Mesothelial cell of epicardium (in vitro differentiated cells): ENCODE data around the gene FAM25G. TPM values are rescaled to one million over a fixed set of nuclear protein-coding genes. Genes with fewer than 3 reads are reported as not detected.
A peak's percentile ranks its signal among the peaks of the same experiment; 100 is the strongest.

ENCODE experiments used
- DNase-seq, 2 experiments: peaks; one replicate each; pipeline ENCODE4 v3.0.0; 2021; ENCODE audit warnings: low spot score in 2 of 2; ENCODE audit not compliant: unreplicated experiment in 2 of 2
- H3K27ac Mint-ChIP-seq: 2 replicates; pipeline ENCODE4 v1.8.0; 2021; ENCODE audit warnings: mixed read lengths
- H3K27me3 Mint-ChIP-seq: 2 replicates; pipeline ENCODE4 v1.8.0; 2021; ENCODE audit warnings: low read depth, mixed read lengths
- H3K36me3 Mint-ChIP-seq: 2 replicates; pipeline ENCODE4 v1.8.0; 2021; ENCODE audit warnings: mixed read lengths
- H3K4me1 Mint-ChIP-seq: 2 replicates; pipeline ENCODE4 v1.8.0; 2021; ENCODE audit warnings: mixed read lengths
- H3K4me3 Mint-ChIP-seq: 2 replicates; pipeline ENCODE4 v1.8.0; 2021; ENCODE audit warnings: mild to moderate bottlenecking, moderate library complexity, mixed read lengths
- H3K9me3 Mint-ChIP-seq: 2 replicates; pipeline ENCODE4 v1.8.0; 2021; ENCODE audit warnings: mixed read lengths
- CTCF ChIP-seq: fragments of 200-600 bp; sonication (generic); IDR thresholded peaks from one replicate; pipeline ENCODE4 v1.5.0; 2021; ENCODE audit warnings: antibody characterized with exemption; ENCODE audit not compliant: unreplicated experiment
- total RNA-seq: library from RNA; stranded (reverse); gene quantifications from 3 replicates; pipeline ENCODE4 v1.2.1, GENCODE V29; 2021

FAM25G gene
- total RNA-seq, 1 donor from 2014 or later = not detected

GRCh38 chr10:47454780-47455058 lies 36.8 kb downstream of the FAM25G start:
- no peak for DNase-seq
- peaks cover 4% of the 10 kb centered on the region for H3K27me3 Mint-ChIP-seq
- H3K9me3 Mint-ChIP-seq = no peaks in the 10 kb centered on the region
- H3K27ac Mint-ChIP-seq = no peak overlapping the region
- no peak for TF ChIP-seq CTCF
- peaks cover 10% of the 10 kb centered on the region for H3K4me1 Mint-ChIP-seq
- H3K36me3 Mint-ChIP-seq = no peaks in the 10 kb centered on the region
- H3K4me3 Mint-ChIP-seq = no peak overlapping the region

DNA sequence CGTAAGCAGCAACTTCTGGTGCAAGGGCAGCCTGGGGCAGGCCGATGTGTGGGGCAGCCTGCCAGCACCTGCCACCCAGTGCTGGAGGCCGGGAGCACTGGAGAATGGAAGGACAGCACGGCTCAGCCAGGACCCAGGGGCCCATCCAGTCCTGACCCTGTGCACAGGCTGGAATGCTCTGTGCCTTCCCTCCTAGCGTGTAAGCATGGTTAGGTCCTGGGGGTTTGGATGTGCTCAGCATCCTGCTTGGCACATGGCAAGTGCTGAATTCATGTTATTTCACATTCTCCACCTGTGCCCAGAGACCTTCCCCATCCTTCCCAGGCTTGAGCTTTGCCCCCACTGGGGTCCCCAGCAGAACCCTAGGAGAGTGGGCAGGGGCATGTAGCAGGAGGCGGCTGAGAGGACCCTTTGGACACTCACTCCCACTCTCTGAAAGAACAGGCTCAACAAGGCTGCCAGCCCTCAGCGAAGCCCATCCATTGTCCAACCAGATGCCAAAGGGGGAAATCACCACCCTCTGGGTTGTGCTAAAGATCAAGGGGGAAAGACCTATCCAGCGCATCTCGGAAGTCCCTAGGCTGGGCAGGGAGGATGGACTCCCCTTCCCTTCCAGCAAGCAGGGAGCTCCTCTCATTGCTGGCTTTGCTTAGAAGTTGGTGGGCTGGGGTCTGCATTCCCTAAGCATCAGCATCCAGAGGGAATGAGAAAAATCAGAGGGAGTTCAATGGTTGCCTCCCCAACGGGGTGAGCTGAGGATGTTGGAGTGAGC lies 37.3 kb downstream of the FAM25G start:
- DNase-seq = no peak
- Mint-ChIP-seq H3K4me3 (no peak overlapping the region), H3K4me1 (peaks cover 10% of the 10 kb centered on the region), H3K9me3 (no peaks in the 10 kb centered on the region), H3K36me3 (no peaks in the 10 kb centered on the region), H3K27ac (no peak overlapping the region), H3K27me3 (peaks cover 4% of the 10 kb centered on the region)
- TF ChIP-seq CTCF = no peak

DNA sequence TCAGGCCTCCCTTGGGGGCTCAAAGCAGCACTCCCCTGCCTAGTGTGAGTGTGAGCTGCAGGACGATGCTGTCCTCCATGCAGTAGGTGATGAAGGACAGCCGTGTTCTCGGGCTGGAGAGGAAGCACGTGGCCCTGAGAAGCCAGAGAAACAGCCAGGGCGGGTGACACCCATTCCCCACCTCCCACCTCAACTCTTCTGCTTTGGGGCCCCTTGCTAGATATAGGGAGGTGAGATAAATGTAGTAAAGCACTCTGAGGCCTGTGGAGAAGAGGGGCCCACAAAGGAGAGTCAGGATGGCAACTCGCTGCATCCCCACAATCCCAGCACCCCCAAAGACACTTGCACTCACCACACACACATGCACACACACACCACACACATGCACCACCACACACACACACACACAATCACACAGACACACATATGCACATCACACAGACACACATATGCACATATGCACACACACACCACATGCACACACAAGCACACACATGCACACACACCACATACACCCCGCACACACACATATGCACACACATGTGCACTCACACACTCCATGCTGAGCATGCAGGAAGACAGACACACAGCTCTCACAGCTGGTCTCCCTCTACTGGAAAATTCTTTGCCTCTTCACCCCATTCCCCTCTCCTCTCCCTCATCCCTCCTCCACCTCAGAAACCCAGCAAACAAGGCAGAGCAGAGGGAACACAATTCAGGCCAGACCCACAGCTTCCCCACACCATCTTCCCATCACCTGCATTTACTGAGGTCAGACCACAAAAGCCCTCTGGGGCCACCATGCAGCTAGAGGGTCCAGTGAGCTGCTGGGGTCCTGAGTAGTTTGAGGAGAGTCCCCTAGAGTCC lies 38.1 kb downstream of the FAM25G start:
- Mint-ChIP-seq H3K4me3 (no peak overlapping the region), H3K36me3 (no peaks in the 10 kb centered on the region), H3K4me1 (peaks cover 10% of the 10 kb centered on the region), H3K27me3 (peaks cover 4% of the 10 kb centered on the region), H3K9me3 (no peaks in the 10 kb centered on the region), H3K27ac (no peak overlapping the region)
- TF ChIP-seq CTCF = no peak
- no peak for DNase-seq

GRCh38 chr10:47452495-47453140 lies 38.9 kb downstream of the FAM25G start:
- H3K4me3 Mint-ChIP-seq = no peak overlapping the region
- peaks cover 4% of the 10 kb centered on the region for H3K27me3 Mint-ChIP-seq
- no peak for DNase-seq
- H3K27ac Mint-ChIP-seq = peak overlapping the region; percentile 37
- no peaks in the 10 kb centered on the region for H3K36me3 Mint-ChIP-seq
- no peak for TF ChIP-seq CTCF
- H3K9me3 Mint-ChIP-seq = no peaks in the 10 kb centered on the region
- H3K4me1 Mint-ChIP-seq = peaks cover 10% of the 10 kb centered on the region

DNA sequence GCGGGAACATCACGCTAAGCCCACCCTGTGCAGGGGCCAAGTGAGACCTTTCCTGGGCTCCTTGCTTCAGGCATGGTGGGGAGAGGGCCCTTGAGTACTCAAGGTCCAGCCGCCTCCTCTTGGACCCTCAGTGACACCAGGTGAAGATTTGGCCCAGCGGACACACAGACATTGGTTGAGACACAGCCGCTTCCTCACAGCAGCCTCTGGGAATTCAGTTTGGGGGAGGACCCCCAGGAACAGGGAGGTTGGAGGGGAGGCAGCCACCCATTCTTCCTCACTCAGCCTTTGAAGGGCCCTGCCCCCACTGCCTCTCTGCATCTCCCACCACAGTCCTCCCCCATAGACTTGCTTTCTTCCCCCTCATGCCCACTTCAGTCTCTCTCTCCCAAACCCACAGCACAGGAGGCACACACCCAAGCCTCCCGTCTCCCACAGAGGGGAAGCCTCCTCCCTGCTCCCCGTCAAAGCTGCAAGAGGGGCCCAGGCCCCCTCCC lies 39.5 kb downstream of the FAM25G start:
- no peak for TF ChIP-seq CTCF
- Mint-ChIP-seq H3K36me3 (no peaks in the 10 kb centered on the region), H3K9me3 (no peaks in the 10 kb centered on the region), H3K27me3 (peaks cover 4% of the 10 kb centered on the region), H3K4me1 (peaks cover 10% of the 10 kb centered on the region), H3K4me3 (no peak overlapping the region), H3K27ac (no peak overlapping the region)
- DNase-seq = no peak
